A375 (cell line): ENCODE measurements around the gene FLYWCH2. TPM values are rescaled to one million over a fixed set of nuclear protein-coding genes. Genes with fewer than 3 reads are reported as not detected.

ENCODE experiments used
- total RNA-seq: library from RNA; depleted of rRNA; stranded (reverse); fragments of >200 nt; shearing (Covaris generic); gene quantifications from 2 replicates; pipeline ENCODE4 v1.2.3, GENCODE V29; 2014; rRNA removed

Gene FLYWCH2
- 68.2 and 79.2 TPM in 2 replicates for total RNA-seq

GRCh38 chr16:2882650-2883457 is at the start of gene FLYWCH2:
FLYWCH2 (plus strand) TSS chr16:2883215; CDS start chr16:2896450, 13,235 bp downstream.

GRCh38 chr16:2857451-2858244 is 25.4 kb upstream of the FLYWCH2 start, which contains the start of gene PRSS22:
PRSS22 (minus strand) TSS chr16:2858170; CDS start chr16:2858104, 66 bp downstream.

GRCh38 chr16:2911638-2912329 is 28.8 kb downstream of the FLYWCH2 start, which contains the start of gene FLYWCH1:
FLYWCH1 (plus strand) TSS chr16:2911931; CDS start chr16:2929686, 17,755 bp downstream.

Other genes with a start within 250 kb of the FLYWCH2 start
- gene KCTD5, start 200.7 kb upstream of the FLYWCH2 start, total RNA-seq: 37.5 and 40.6 TPM in 2 replicates
- 0.64 and 1.5 TPM in 2 replicates for gene PRSS27, start 163.0 kb upstream of the FLYWCH2 start, total RNA-seq
- 99.8 and 114 TPM in 2 replicates for gene SRRM2, start 130.6 kb upstream of the FLYWCH2 start, total RNA-seq
- 281 and 333 TPM in 2 replicates for gene ELOB, start 105.9 kb upstream of the FLYWCH2 start, total RNA-seq
- 12.7 and 14.9 TPM in 2 replicates for gene PRSS33, start 95.7 kb upstream of the FLYWCH2 start, total RNA-seq
- gene PRSS41, start 84.7 kb upstream of the FLYWCH2 start, total RNA-seq: not detected in 2 replicates
- gene PRSS21, start 66.0 kb upstream of the FLYWCH2 start, total RNA-seq: not detected in 2 replicates
- gene ZG16B, start 52.9 kb upstream of the FLYWCH2 start, total RNA-seq: 0.45 TPM in 1 of 2 replicates, not detected in the other
- gene PRSS22, start 25.0 kb upstream of the FLYWCH2 start, total RNA-seq: not detected in 2 replicates
- gene FLYWCH1, start 28.7 kb downstream of the FLYWCH2 start, total RNA-seq: 41.3 and 52.4 TPM in 2 replicates
- gene KREMEN2, start 81.1 kb downstream of the FLYWCH2 start, total RNA-seq: 2.4 and 4.1 TPM in 2 replicates
- 53.7 and 63.3 TPM in 2 replicates for gene PAQR4, start 86.1 kb downstream of the FLYWCH2 start, total RNA-seq
- 43.6 and 56.7 TPM in 2 replicates for gene PKMYT1, start 97.2 kb downstream of the FLYWCH2 start, total RNA-seq
- not detected in 2 replicates for gene CLDN9, start 129.7 kb downstream of the FLYWCH2 start, total RNA-seq
- gene CLDN6, start 135.0 kb downstream of the FLYWCH2 start, total RNA-seq: not detected in 2 replicates
- 716 and 822 TPM in 2 replicates for gene TNFRSF12A, start 137.2 kb downstream of the FLYWCH2 start, total RNA-seq
- gene HCFC1R1, start 140.7 kb downstream of the FLYWCH2 start, total RNA-seq: 126 and 144 TPM in 2 replicates
- gene THOC6, start 140.8 kb downstream of the FLYWCH2 start, total RNA-seq: 63.8 and 65.4 TPM in 2 replicates
- not detected in 2 replicates for gene BICDL2, start 153.7 kb downstream of the FLYWCH2 start, total RNA-seq
- gene MMP25, start 163.3 kb downstream of the FLYWCH2 start, total RNA-seq: 0.16 and 0.75 TPM in 2 replicates
- 2.2 TPM in 1 of 2 replicates, not detected in the other for gene IL32, start 182.4 kb downstream of the FLYWCH2 start, total RNA-seq
- gene ZSCAN10, start 216.1 kb downstream of the FLYWCH2 start, total RNA-seq: 0.26 and 2.2 TPM in 2 replicates
- gene ZNF205, start 229.4 kb downstream of the FLYWCH2 start, total RNA-seq: 16.9 and 18.4 TPM in 2 replicates